Spleen (tissue), 11 donors: Measurements from ENCODE around the gene SCARB1. TPM values are rescaled to one million over a fixed set of nuclear protein-coding genes. Genes with fewer than 3 reads are reported as not detected.

Source experiments
- DNase-seq: peaks from one replicate; pipeline ENCODE4 v3.0.0-alpha.2; 2020
- H3K27ac ChIP-seq, 8 donors: fragments of 200-600 bp; sonication (generic) in 7 of 8; 1 replicate in 4 of 8; 2 replicates in 4 of 8; pipeline versions ENCODE4 v1.5.0 to v1.8.0; 2016 to 2021; ENCODE audit warnings: inconsistent platforms in 4 of 8, mild to moderate bottlenecking in 4 of 8, moderate library complexity in 1 of 8
- H3K27me3 ChIP-seq, 7 donors: fragments of 200-600 bp; sonication (generic) in 6 of 7; replicated peaks in 1 of 7; 1 replicate in 4 of 7; 2 replicates in 3 of 7; pipeline versions ENCODE4 v1.5.0 to v1.8.0; 2016 to 2021; ENCODE audit warnings: inconsistent platforms in 3 of 7, mild to moderate bottlenecking in 1 of 7
- H3K36me3 ChIP-seq, 6 donors: fragments of 200-600 bp; sonication (generic) in 5 of 6; 1 replicate in 4 of 6; 2 replicates in 2 of 6; pipeline versions ENCODE4 v1.5.0 to v1.8.0; 2016 to 2021; ENCODE audit warnings: inconsistent platforms in 2 of 6
- H3K4me1 ChIP-seq, 6 donors: fragments of 200-600 bp; sonication (generic) in 5 of 6; 1 replicate in 3 of 6; 2 replicates in 3 of 6; pipeline versions ENCODE4 v1.5.0 to v1.8.0; 2016 to 2021; ENCODE audit warnings: inconsistent platforms in 3 of 6
- H3K4me3 ChIP-seq, 8 donors: fragments of 200-600 bp; sonication (generic) in 7 of 8; 1 replicate in 4 of 8; 2 replicates in 4 of 8; pipeline versions ENCODE4 v1.5.0 to v1.8.0; 2016 to 2021; ENCODE audit warnings: inconsistent platforms in 4 of 8, mild to moderate bottlenecking in 4 of 8, moderate library complexity in 2 of 8
- H3K9me3 ChIP-seq, 8 donors: fragments of 200-600 bp; sonication (generic) in 7 of 8; 1 replicate in 4 of 8; 2 replicates in 4 of 8; pipeline versions ENCODE4 v1.5.0 to v1.8.0; 2016 to 2021; ENCODE audit warnings: inconsistent platforms in 4 of 8
- POLR2A ChIP-seq, 3 donors: fragments of 450-650 bp; IDR thresholded peaks; one replicate each; pipeline ENCODE4 v1.5.1; 2017; ENCODE audit warnings: antibody characterized with exemption in 3 of 3, mild to moderate bottlenecking in 1 of 3
- POLR2AphosphoS5 ChIP-seq, 3 donors: sonication (generic); formaldehyde crosslinking; IDR thresholded peaks; one replicate each; pipeline ENCODE4 v1.5.1; 2017; ENCODE audit warnings: antibody characterized with exemption in 3 of 3
- WGBS, 5 donors: extraction: QIAGEN DNeasy Blood & Tissue Kit in 3 of 5; methylation state at CpG; one replicate each; pipeline versions ENCODE4 v1.1.5 to v1.1.7; 2013 to 2018; 5-methylcytosine and 5-hydroxymethylcytosine counted together
- intact Hi-C: fragments of 100-400 bp; cut with DNase I; formaldehyde crosslinking; loops from one replicate; pipeline ENCODE4 v1.15.0; 2023; ENCODE audit warnings: low total_unique reads
- polyA plus RNA-seq, 3 donors: library from polyadenylated mRNA; stranded (reverse); fragments of 200-250 nt; gene quantifications; one replicate each; pipeline ENCODE4 v1.2.1, GENCODE V29; 2013
- total RNA-seq, 7 donors: library from RNA; depleted of rRNA in 3 of 7; stranded (reverse); fragments of >200 nt in 3 of 7; fragmentation: NEBNext Ultra II Directional in 4 of 7; extraction: Animal tissue kit (Norgen Biotek cat#: 25700) in 4 of 7; gene quantifications; one replicate each; pipeline versions ENCODE4 v1.1.0 to v1.2.1, GENCODE V29; 2016 to 2021
- TF ChIP-seq, protein P1 (sequence below), 11 experiments: fragments of 200-600 bp in 7 of 11; fragments of 450-650 bp in 4 of 11; sonication (generic) in 4 of 11; IDR thresholded peaks in 8 of 11; conservative IDR thresholded peaks in 3 of 11; 1 replicate in 7 of 11; 2 replicates in 4 of 11; pipeline versions ENCODE4 v1.4.0 to v1.8.0; 2016 to 2021; ENCODE audit warnings: antibody characterized with exemption in 11 of 11, inconsistent platforms in 4 of 11, mild to moderate bottlenecking in 1 of 11
- donor health status: healthy with polysubstance abuse.
- donor health status: DM: no; HTN: no; CAD: no; lungs with moderate emphysema.
- donor health status: DM: no; HTN: no; CAD: no.
- donor health status: Bipolar disorder and iron deficiency.
- donor health status: healthy.
- donor health status: DM: no; HTN: no; CAD: no.
- donor health status: DM: yes; HTN: yes; CAD: no.

SCARB1 gene
- total and polyA plus RNA-seq, 10 donors, result 11.9 to 59.3 (median 24.3) TPM

DNA sequence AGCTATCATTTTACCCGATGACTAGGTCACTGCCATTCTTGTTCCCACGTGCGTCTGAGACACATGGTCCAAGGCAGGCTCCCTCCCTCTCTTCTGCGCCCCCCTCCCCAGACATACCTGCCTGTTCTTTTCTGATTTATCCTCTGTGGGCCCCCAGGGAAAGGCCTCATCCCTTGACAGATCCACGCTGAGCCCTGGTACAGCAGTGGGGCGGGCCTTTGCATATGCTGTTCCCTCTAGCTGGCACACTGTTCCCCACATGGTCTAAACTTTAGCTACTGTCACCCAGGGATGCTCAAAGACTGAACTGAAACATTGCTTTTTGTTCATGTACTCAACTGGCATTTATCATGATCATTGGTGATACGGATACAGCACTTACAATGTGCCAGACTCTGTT lies 122.5 kb downstream of the SCARB1 start:
- DNase-seq, result no peak
- peaks cover 0 to 26% (median 0%) of the 10 kb centered on the region in 7 donors for H3K27me3 ChIP-seq
- peak overlapping the region in 5 of 8 donors; percentile 43 to 73 (median 58) for H3K27ac ChIP-seq
- no peaks in the 10 kb centered on the region for H3K36me3 ChIP-seq
- H3K4me1 ChIP-seq, result peaks cover 5 to 95% (median 59%) of the 10 kb centered on the region in 6 donors
- intact Hi-C loops, result no loop called here
- 79 to 92% (median 85%) methylated on average over 7 of the region's 7 CpGs for WGBS, 5 donors
- TF ChIP-seq, protein P1, sequence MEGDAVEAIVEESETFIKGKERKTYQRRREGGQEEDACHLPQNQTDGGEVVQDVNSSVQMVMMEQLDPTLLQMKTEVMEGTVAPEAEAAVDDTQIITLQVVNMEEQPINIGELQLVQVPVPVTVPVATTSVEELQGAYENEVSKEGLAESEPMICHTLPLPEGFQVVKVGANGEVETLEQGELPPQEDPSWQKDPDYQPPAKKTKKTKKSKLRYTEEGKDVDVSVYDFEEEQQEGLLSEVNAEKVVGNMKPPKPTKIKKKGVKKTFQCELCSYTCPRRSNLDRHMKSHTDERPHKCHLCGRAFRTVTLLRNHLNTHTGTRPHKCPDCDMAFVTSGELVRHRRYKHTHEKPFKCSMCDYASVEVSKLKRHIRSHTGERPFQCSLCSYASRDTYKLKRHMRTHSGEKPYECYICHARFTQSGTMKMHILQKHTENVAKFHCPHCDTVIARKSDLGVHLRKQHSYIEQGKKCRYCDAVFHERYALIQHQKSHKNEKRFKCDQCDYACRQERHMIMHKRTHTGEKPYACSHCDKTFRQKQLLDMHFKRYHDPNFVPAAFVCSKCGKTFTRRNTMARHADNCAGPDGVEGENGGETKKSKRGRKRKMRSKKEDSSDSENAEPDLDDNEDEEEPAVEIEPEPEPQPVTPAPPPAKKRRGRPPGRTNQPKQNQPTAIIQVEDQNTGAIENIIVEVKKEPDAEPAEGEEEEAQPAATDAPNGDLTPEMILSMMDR (IDR thresholded peaks at IDR 0.05 in 8 of 11, conservative IDR thresholded peaks at IDR 0.05 in 3 of 11), result no peak
- no peak for TF ChIP-seq POLR2A (IDR thresholded peaks at IDR 0.05)
- TF ChIP-seq POLR2AphosphoS5 (IDR thresholded peaks at IDR 0.05), result no peak
- H3K9me3 ChIP-seq, result peaks cover 0 to 3% (median 0%) of the 10 kb centered on the region in 8 donors
- no peak overlapping the region for H3K4me3 ChIP-seq

DNA sequence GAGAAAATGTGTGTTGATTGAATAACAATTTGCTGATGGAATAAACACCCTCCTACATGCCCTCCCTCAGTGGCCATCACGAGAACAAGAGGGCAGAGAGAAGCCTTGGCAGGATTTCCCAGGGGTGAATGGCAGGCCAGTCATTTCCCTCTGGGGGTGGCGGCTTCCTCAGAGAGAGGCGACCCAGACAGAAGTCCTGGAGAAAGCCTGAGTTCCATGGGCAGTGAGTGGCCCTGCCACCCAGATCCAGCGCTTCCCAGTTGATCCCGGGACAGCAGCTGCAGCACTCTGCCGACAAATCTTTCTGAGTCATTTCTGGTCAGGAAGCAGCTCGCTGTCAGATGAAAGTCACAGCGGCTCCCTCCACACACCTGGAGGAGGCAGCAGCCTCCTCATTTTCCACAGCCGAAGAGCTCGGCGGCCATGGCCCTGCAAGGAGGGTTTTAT lies 123.0 kb downstream of the SCARB1 start:
- DNase-seq, result no peak
- Histone ChIP-seq H3K9me3 (peaks cover 0 to 3% (median 0%) of the 10 kb centered on the region in 8 donors), H3K27ac (peak overlapping the region in 7 of 8 donors; percentile 37 to 73 (median 58)), H3K27me3 (peaks cover 0 to 21% (median 0%) of the 10 kb centered on the region in 7 donors), H3K4me3 (no peak overlapping the region), H3K36me3 (no peaks in the 10 kb centered on the region), H3K4me1 (peaks cover 4 to 95% (median 55%) of the 10 kb centered on the region in 6 donors)
- intact Hi-C loops, result no loop called here
- 4 to 18% (median 10%) methylated on average over 10 to 11 of the region's 11 CpGs for WGBS, 5 donors
- TF ChIP-seq, protein P1 (IDR thresholded peaks at IDR 0.05 in 8 of 11, conservative IDR thresholded peaks at IDR 0.05 in 3 of 11), result no peak
- TF ChIP-seq POLR2A (IDR thresholded peaks at IDR 0.05) (no peak), POLR2AphosphoS5 (IDR thresholded peaks at IDR 0.05) (peak in 2 of 3 donors; percentile 41 to 61)

DNA sequence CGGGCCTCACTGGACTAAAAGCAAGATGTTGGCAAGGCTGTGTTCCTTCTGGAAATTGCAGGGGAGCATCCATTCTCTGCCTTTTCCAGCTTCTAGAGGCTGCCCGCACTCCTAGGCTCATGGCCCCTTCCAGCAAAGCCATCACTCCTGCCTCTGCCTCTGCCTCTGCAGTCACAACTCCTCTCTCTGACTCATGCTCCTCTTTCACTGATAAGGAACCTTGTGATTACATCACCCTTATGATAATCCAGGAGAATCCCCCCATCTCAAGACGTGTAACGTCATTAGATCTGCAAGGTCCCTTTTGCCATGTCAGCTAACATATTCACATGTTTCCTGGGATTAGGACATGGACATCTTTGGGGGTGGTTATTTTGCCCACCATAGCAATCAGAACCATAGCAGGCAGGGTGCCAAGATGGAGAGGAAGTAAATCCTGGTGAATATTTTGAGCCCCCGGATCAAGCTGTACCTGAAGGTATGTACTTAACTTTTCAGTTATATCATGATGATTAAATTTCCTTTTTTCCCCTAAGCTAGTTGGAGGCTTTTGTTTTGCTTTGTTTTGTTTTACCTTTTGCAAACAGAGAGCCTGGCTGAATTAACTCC lies 123.6 kb downstream of the SCARB1 start:
- H3K4me1 ChIP-seq, result peaks cover 0 to 93% (median 50%) of the 10 kb centered on the region in 6 donors
- H3K4me3 ChIP-seq, result no peak overlapping the region
- intact Hi-C loops, result no loop called here
- no peak for TF ChIP-seq POLR2AphosphoS5 (IDR thresholded peaks at IDR 0.05)
- no peak for TF ChIP-seq POLR2A (IDR thresholded peaks at IDR 0.05)
- TF ChIP-seq, protein P1 (IDR thresholded peaks at IDR 0.05 in 8 of 11, conservative IDR thresholded peaks at IDR 0.05 in 3 of 11), result no peak
- no peaks in the 10 kb centered on the region for H3K36me3 ChIP-seq
- WGBS, 5 donors, result 72 to 87% (median 83%) methylated on average over 5 of the region's 5 CpGs
- H3K27me3 ChIP-seq, result peaks cover 0 to 15% (median 0%) of the 10 kb centered on the region in 7 donors
- DNase-seq, result no peak
- peaks cover 0 to 3% (median 0%) of the 10 kb centered on the region in 8 donors for H3K9me3 ChIP-seq
- peak overlapping the region in 7 of 8 donors; percentile 37 to 73 (median 58) for H3K27ac ChIP-seq
